Adipocyte (in vitro differentiated cells): Measurements from ENCODE around the gene SASH3.

Experiments
- DNase-seq: peaks from one replicate; pipeline ENCODE4 v3.0.0-alpha.2; 2015; ENCODE audit warnings: low read depth
- H3K27me3 ChIP-seq: replicated peaks from 2 replicates; pipeline ENCODE4 v1.7.0; 2013; ENCODE audit warnings: mild to moderate bottlenecking, low read length, moderate library complexity; ENCODE audit not compliant: control insufficient read depth, insufficient read depth
- H3K36me3 ChIP-seq: 2 replicates; pipeline ENCODE4 v1.7.0; 2013; ENCODE audit warnings: low read length, mild to moderate bottlenecking, moderate library complexity; ENCODE audit not compliant: control insufficient read depth, insufficient read depth, severe bottlenecking
- H3K4me1 ChIP-seq: 2 replicates; pipeline ENCODE4 v1.7.0; 2013; ENCODE audit warnings: mild to moderate bottlenecking, low read length, moderate library complexity; ENCODE audit not compliant: control insufficient read depth, insufficient read depth
- H3K4me3 ChIP-seq: 2 replicates; pipeline ENCODE4 v1.7.0; 2013; ENCODE audit warnings: mild to moderate bottlenecking, low read length, moderate library complexity
- H3K9ac ChIP-seq: 2 replicates; pipeline ENCODE4 v1.7.0; 2013; ENCODE audit warnings: mild to moderate bottlenecking, low read length, moderate library complexity
- H3K9me3 ChIP-seq: 2 replicates; pipeline ENCODE4 v1.7.0; 2013; ENCODE audit warnings: mild to moderate bottlenecking, low read length, moderate library complexity; ENCODE audit not compliant: control insufficient read depth

SASH3 gene

DNA sequence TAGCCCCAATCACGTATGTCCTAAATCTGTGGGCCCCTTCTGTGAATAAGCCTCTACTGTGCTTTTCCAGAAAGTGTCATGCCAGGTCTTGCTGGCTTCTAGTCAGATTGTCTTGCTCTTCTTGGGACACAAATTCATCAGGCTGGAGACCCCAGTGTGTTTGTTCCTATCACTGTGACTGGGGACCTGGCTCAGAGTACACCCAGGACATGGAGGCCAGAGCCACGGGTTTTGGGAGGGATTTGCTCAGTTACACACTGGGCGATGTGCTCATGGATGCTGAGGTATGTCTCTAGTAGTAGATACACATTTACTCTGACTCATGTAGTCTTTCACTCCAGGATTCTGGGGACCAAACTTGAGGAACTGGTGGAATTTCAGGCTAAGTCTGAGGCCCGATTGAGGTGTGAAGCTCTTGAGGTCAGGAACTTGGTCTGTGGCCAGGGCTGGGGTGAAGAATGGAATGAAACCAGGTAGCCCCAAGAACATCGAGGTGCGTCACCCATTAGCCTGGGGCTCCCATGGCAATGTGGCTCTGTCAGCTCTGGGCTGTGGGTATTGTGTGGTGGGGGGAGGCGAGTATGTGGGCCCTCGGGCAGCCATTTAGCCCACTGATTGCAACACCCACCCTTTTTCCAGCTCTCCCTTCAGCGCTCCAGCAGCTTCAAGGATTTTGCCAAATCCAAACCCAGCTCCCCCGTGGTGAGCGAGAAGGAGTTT, 7.7 kb downstream of the SASH3 start:
- Histone ChIP-seq H3K4me1 (no peaks in the 10 kb centered on the region), H3K27me3 (peaks cover 23% of the 10 kb centered on the region), H3K4me3 (no peak overlapping the region), H3K9me3 (no peaks in the 10 kb centered on the region), H3K9ac (no peak overlapping the region), H3K36me3 (no peaks in the 10 kb centered on the region)
- no peak for DNase-seq

DNA sequence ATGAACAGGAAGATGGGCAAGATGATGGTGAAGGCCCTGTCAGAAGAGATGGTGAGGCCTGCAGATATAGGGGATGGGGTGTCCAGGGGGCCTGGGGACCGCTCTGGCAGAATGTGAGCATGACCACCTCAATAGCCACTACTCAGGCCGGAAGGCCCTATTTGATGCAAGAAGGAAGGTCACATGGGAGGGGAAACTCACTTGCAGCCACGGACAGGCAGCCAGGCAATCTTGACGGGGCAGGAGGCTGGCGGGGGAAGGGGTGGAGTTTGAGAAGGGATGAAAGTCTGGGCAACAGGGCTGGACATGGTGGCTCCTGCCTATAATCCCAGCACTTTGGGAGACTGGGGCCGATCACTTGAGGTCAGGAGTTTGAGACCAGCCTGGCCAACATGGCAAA, 8.8 kb downstream of the SASH3 start:
- Histone ChIP-seq H3K4me3 (no peak overlapping the region), H3K36me3 (no peaks in the 10 kb centered on the region), H3K4me1 (no peaks in the 10 kb centered on the region), H3K9me3 (no peaks in the 10 kb centered on the region), H3K27me3 (peaks cover 18% of the 10 kb centered on the region), H3K9ac (no peak overlapping the region)
- DNase-seq: no peak

DNA sequence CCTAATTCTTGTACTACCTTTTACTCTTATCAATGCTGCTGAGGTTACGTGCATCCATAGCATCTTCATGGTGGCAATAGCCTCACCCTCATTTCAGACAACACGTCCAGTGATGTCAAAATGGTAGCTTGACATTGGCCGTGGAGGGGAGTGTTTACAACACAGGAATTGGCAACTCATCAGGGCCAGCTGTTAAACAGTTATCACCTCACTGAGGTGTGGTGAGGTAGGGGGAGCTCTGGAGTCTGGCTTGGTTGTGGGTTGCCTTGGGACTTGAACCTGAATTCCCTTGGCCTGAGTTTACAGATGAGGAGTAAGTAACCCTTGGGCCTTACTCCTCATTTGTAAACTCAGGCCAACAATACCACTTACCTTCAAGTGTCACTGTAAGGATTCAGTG, 10.4 kb downstream of the SASH3 start:
- no peak for DNase-seq
- Histone ChIP-seq H3K27me3 (peaks cover 10% of the 10 kb centered on the region), H3K9ac (no peak overlapping the region)

DNA sequence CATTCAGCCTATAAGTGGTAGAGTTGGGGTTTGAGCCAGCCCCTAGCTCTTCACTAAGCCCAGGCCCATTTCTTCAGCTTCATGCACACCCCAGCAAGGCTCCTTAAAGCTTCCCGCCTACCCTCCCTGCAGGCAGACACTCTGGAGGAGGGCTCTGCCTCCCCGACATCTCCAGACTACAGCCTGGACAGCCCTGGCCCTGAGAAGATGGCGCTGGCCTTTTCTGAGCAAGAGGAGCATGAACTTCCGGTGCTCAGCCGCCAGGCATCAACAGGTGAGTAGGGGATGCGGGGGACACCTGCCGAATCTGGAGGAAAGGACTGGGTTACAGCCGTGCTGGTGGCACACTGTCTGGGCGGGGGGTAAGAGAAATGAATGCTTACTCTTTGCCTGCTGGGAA, 11.1 kb downstream of the SASH3 start:
- peaks cover 10% of the 10 kb centered on the region for H3K27me3 ChIP-seq
- H3K9me3 ChIP-seq: no peaks in the 10 kb centered on the region
- DNase-seq: no peak

More for the DNA sequence above, 10.4 kb downstream of the SASH3 start:
- H3K36me3 ChIP-seq: no peaks in the 10 kb centered on the region
- no peaks in the 10 kb centered on the region for H3K9me3 ChIP-seq
- no peak overlapping the region for H3K4me3 ChIP-seq
- H3K4me1 ChIP-seq: no peaks in the 10 kb centered on the region

DNA sequence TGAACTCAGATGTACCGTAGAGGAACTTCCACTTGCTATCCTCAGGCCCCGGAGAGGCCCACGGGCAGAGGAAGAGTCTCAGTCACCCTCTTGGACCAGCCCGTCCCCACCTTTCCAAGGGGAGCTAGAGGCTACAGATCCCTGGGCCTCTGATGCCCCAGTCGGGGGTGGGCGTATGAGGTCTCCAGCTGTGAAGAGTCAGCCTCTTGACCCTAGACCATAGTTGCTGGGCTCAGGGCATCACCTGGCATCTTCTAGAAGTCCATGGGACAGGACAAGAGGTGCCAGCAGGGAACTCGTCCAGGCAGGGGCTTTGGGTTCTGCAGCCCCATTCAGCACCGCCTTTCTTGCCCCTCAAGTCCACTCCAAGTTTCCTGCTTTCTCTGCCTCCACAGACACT, 11.6 kb downstream of the SASH3 start:
- Histone ChIP-seq H3K9ac (no peak overlapping the region), H3K9me3 (no peaks in the 10 kb centered on the region), H3K27me3 (peaks cover 10% of the 10 kb centered on the region), H3K36me3 (no peaks in the 10 kb centered on the region), H3K4me1 (no peaks in the 10 kb centered on the region), H3K4me3 (no peak overlapping the region)
- no peak for DNase-seq

More for the DNA sequence above, 11.1 kb downstream of the SASH3 start:
- Histone ChIP-seq H3K36me3 (no peaks in the 10 kb centered on the region), H3K4me1 (no peaks in the 10 kb centered on the region), H3K4me3 (no peak overlapping the region), H3K9ac (no peak overlapping the region)

DNA sequence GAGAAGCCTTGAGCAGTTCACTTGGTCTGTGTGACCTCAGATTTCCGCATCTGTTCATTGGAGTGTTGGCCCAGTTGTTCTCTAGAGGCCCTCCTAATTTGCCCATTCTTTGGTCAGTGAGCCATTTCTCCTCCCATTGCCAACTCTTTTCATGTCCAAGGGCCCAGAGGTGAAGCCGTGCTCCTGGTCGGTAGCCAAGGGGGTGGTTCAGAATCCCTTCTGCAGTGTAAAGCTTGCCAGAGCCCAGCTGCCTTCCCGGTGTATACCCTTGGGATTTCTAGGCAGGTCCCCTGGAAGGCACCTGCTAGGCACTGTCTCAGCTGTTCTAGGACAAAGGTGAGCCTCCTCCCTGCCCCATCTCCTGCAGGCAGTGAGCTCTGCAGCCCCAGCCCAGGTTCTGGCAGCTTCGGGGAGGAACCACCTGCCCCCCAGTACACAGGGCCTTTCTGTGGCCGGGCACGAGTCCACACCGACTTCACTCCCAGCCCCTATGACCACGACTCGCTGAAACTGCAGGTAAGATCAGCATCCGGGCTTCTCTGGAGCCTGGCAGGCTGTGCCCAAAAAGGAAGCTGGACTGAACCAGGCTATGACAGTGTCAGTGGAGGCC, 12.3 kb downstream of the SASH3 start:
- Histone ChIP-seq H3K27me3 (peaks cover 10% of the 10 kb centered on the region), H3K4me1 (no peaks in the 10 kb centered on the region), H3K36me3 (no peaks in the 10 kb centered on the region), H3K4me3 (no peak overlapping the region), H3K9ac (no peak overlapping the region), H3K9me3 (no peaks in the 10 kb centered on the region)
- DNase-seq: no peak

DNA sequence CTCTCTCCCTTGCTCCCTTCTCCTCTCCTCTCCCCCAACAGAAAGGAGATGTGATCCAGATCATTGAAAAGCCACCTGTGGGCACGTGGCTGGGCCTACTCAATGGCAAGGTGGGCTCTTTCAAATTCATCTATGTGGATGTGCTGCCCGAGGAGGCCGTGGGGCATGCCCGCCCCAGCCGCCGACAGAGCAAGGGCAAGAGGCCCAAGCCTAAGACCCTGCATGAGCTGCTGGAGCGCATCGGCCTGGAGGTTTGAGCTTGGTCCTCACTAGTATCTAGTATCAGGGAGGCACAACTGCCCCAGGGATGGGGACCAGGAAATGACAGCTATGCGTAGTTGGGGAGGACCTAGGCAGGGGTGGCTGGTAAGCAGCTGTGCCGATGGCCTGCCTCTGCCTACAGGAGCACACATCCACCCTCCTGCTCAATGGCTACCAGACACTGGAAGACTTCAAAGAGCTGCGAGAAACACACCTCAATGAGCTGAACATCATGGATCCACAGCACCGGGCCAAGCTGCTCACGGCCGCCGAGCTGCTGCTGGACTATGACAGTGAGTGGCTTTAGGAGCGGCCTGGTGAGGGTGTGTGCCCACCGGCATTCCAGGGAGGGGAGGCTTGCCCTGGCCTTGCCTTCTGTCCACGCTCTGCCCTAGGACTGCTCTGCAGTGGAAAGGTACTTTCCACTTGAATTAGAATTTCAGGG, 13.0 kb downstream of the SASH3 start:
- H3K4me1 ChIP-seq: no peaks in the 10 kb centered on the region
- no peak overlapping the region for H3K9ac ChIP-seq
- H3K9me3 ChIP-seq: no peaks in the 10 kb centered on the region
- DNase-seq: no peak
- H3K36me3 ChIP-seq: no peaks in the 10 kb centered on the region
- H3K4me3 ChIP-seq: no peak overlapping the region
- peaks cover 5% of the 10 kb centered on the region for H3K27me3 ChIP-seq

DNA sequence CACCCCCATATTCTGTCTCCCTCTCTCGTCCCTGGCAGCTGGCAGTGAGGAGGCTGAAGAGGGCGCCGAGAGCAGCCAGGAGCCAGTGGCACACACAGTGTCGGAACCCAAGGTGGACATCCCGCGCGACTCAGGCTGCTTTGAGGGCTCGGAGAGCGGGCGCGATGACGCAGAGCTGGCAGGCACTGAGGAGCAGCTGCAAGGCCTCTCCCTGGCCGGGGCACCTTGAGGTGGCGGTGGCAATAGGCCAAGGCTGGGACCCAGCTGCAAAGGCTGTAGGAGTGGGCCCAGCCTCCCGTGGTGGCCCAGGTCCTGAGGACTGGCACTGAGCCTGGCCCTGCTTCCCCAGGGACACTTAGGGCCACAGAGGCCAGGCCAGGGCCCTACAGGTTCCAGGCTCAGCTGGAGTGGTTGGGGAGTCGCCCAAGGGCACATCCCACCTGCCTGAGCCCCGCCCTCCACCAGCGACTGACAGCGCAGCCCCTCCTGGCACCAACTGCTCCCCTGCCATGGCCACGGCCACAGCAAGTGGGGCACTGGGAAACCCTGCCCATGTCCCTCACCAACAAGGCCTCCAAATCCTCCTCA, 13.9 kb downstream of the SASH3 start:
- no peaks in the 10 kb centered on the region for H3K9me3 ChIP-seq
- H3K9ac ChIP-seq: no peak overlapping the region
- peaks cover 5% of the 10 kb centered on the region for H3K27me3 ChIP-seq
- no peaks in the 10 kb centered on the region for H3K36me3 ChIP-seq
- H3K4me1 ChIP-seq: no peaks in the 10 kb centered on the region
- no peak for DNase-seq
- H3K4me3 ChIP-seq: no peak overlapping the region

DNA sequence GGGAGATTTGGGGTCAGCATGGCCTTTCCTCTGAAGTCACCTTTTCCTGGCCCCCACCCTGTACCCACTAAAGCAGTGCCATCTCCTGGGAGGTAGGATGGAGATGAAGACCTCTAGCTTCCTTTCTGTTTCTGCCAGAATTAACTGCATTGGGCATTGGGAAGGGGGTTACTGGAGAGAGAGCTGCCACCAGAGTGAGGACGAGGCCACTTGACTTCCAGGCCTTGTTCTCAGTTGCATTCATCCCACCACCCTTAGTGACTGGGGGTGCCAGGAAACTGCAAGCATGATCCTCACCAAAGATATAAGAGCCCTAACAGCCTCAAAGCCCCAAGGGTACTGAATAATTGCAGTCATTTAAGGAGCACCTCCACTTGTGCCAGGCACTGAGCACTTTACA, 15.8 kb downstream of the SASH3 start:
- H3K4me1 ChIP-seq: peaks cover 5% of the 10 kb centered on the region
- no peak overlapping the region for H3K4me3 ChIP-seq
- H3K36me3 ChIP-seq: peaks cover 7% of the 10 kb centered on the region
- H3K9me3 ChIP-seq: no peaks in the 10 kb centered on the region
- DNase-seq: no peak
- H3K9ac ChIP-seq: no peak overlapping the region
- peaks cover 5% of the 10 kb centered on the region for H3K27me3 ChIP-seq

DNA sequence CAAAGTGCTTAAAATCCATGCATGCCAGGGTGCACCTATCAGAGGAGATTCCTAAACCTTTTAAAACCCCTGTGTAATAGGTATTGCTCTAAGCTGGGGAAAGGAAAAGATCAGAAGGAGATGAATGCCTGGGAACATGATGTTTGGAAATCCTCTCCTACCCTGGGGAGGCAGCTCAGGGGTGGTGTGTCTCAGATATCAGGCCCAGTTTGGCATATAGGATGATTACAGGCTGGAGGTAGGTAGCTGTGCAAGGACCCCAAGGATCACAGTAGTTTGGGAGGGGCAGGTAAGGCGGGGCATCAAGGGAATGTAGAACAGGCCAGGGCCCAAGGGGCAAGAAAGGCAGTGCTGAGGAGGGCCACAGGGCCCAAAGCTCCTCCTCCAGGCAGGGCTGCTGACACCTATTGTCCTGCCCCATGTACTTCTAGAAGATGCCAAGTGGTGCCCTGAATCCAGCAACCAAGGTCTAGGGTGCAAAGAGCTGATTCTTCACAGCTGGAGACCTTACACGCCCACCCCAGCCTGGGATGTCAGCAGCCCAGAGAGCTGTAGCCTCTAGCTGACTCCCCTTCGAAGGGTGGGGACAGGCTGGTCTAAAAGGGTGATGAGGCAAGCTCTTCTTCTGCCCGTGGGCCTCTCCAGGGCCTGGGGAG, 17.6 kb downstream of the SASH3 start:
- no peak for DNase-seq
- no peak overlapping the region for H3K4me3 ChIP-seq
- H3K9me3 ChIP-seq: no peaks in the 10 kb centered on the region
- peaks cover 7% of the 10 kb centered on the region for H3K4me1 ChIP-seq
- H3K27me3 ChIP-seq: no peaks in the 10 kb centered on the region
- no peak overlapping the region for H3K9ac ChIP-seq
- H3K36me3 ChIP-seq: peaks cover 7% of the 10 kb centered on the region

DNA sequence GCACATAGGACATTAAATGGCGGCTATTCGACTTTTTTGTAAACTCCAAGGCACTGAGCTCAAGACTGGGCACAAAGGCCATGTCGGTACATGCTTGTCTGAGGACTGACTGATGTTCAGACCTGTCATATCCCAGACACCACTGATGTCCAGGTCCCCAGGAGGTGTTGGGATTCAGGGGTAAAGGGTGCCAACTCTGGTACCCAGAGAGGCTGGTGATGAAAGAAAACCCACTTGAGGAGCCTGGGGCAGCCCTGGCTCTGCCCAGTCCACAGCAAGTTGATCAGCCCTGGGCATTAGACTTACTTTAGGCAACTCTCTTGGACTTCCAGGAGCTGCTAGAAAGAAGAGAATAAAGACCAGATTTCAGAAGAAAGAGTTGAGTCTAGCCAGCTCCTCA, 18.7 kb downstream of the SASH3 start:
- Histone ChIP-seq H3K4me1 (peaks cover 18% of the 10 kb centered on the region), H3K9me3 (no peaks in the 10 kb centered on the region), H3K9ac (no peak overlapping the region), H3K4me3 (no peak overlapping the region), H3K36me3 (peaks cover 7% of the 10 kb centered on the region), H3K27me3 (no peaks in the 10 kb centered on the region)
- no peak for DNase-seq
